PC-9 (cell line): ENCODE results near the gene GLRX2. TPM values are rescaled to one million over a fixed set of nuclear protein-coding genes. Genes with fewer than 3 reads are reported as not detected.
"Not testable (repeated sequence)": the region's sequence is repeated elsewhere in the genome, so short reads cannot be mapped to it uniquely, and the experiment has no call there.

Experiments used
- BruUV-seq: library from RNA; stranded (reverse); fragments of 400-500 nt; replicated peaks from 2 replicates; lab custom pipeline; 2021; lab: Mats Ljungman, UMichigan
- CTCF ChIA-PET: fragments of 300-600 bp; sonication (Branson Sonifier 250); formaldehyde crosslinking; loops from one replicate; lab custom pipeline; 2022; ENCODE audit warnings: antibody characterized with exemption; lab: Charles Lee
- POLR2A ChIA-PET: fragments of 300-600 bp; sonication (Branson Sonifier 250); formaldehyde crosslinking; loops from one replicate; lab custom pipeline; 2022; ENCODE audit warnings: antibody characterized with exemption; ENCODE audit not compliant: unreplicated experiment; lab: Charles Lee
- DNase-seq, 2 experiments: peaks; one replicate each; pipeline versions ENCODE4 v3.0.0 to v3.0.0-alpha.2; 2015 to 2022; ENCODE audit warnings: mixed read lengths in 1 of 2
- H2AFZ ChIP-seq: fragments of 200-600 bp; sonication (generic); 2 replicates; pipeline ENCODE4 v1.8.1; 2017; ENCODE audit warnings: antibody characterized with exemption
- H3F3A ChIP-seq: fragments of 200-600 bp; sonication (generic); 2 replicates; pipeline ENCODE4 v1.8.1; 2017; ENCODE audit warnings: antibody characterized with exemption, mild to moderate bottlenecking, low read depth; ENCODE audit not compliant: insufficient read depth
- H3K27ac ChIP-seq: fragments of 200-600 bp; sonication (generic); 2 replicates; pipeline ENCODE4 v1.6.1; 2016; ENCODE audit warnings: mixed run types
- H3K27me3 ChIP-seq: fragments of 200-600 bp; sonication (generic); 2 replicates; pipeline ENCODE4 v1.6.1; 2016; ENCODE audit warnings: low read depth, mixed run types; ENCODE audit not compliant: insufficient read depth
- H3K36me3 ChIP-seq: fragments of 200-600 bp; sonication (generic); 2 replicates; pipeline ENCODE4 v1.6.1; 2016; ENCODE audit warnings: low read depth, mixed run types
- H3K4me1 ChIP-seq: fragments of 200-600 bp; sonication (generic); replicated peaks from 2 replicates; pipeline ENCODE4 v1.6.1; 2016; ENCODE audit warnings: mixed run types; ENCODE audit not compliant: insufficient read depth
- H3K4me2 ChIP-seq: fragments of 200-600 bp; sonication (generic); 2 replicates; pipeline ENCODE4 v1.6.1; 2017; ENCODE audit warnings: mixed run types
- H3K4me3 ChIP-seq: fragments of 200-600 bp; sonication (generic); 2 replicates; pipeline ENCODE4 v1.6.1; 2016; ENCODE audit warnings: mixed run types
- H3K79me2 ChIP-seq: fragments of 200-600 bp; sonication (generic); 2 replicates; pipeline ENCODE4 v1.6.1; 2017; ENCODE audit warnings: low read depth, mixed run types
- H3K9me2 ChIP-seq: fragments of 200-600 bp; sonication (generic); 2 replicates; pipeline ENCODE4 v1.8.1; 2017; ENCODE audit warnings: mild to moderate bottlenecking; ENCODE audit not compliant: insufficient read depth
- H3K9me3 ChIP-seq: fragments of 200-600 bp; sonication (generic); 2 replicates; pipeline ENCODE4 v1.8.1; 2016; ENCODE audit warnings: low read depth; ENCODE audit not compliant: insufficient read depth
- H4K20me1 ChIP-seq: fragments of 200-600 bp; sonication (generic); 2 replicates; pipeline ENCODE4 v1.8.1; 2017; ENCODE audit not compliant: insufficient read depth
- CTCF ChIP-seq: fragments of 200-600 bp; sonication (generic); conservative IDR thresholded peaks from 2 replicates; pipeline ENCODE4 v1.6.1; 2017; ENCODE audit warnings: mixed run types, antibody characterized with exemption, mild to moderate bottlenecking, moderate library complexity
- EZH2 ChIP-seq: fragments of 200-600 bp; sonication (generic); IDR thresholded peaks from 2 replicates; pipeline ENCODE4 v1.8.0; 2017; ENCODE audit warnings: antibody characterized with exemption, low read depth
- intact Hi-C: fragments of 100-400 bp; cut with micrococcal nuclease; formaldehyde crosslinking; loops from one replicate; pipeline ENCODE4 v1.10.0; 2022; ENCODE audit not compliant: unreplicated experiment
- total RNA-seq: library from RNA; stranded (reverse); gene quantifications from 2 replicates; pipeline ENCODE4 v1.2.3, GENCODE V29; 2021

The GLRX2 gene
- total RNA-seq, 1 experiment from 2014 or later: 16.7 TPM

- H4K20me1 ChIP-seq: peaks cover 16% of the 10 kb centered on the region; the same call in 1 of the 2 replicates
- H3K4me1 ChIP-seq: peaks cover 22% of the 10 kb centered on the region
- H3K4me3 ChIP-seq: peak overlapping the region; percentile 100; the same call in 1 of the 2 replicates
- CTCF ChIA-PET: interaction anchor here (0.6 kb wide), 1 partner anchor 1013 kb away, joined by 10 read pairs; no protein-coding TSS in a partner anchor
- no peak for DNase-seq
- no peaks in the 10 kb centered on the region for H3K9me2 ChIP-seq
- H3F3A ChIP-seq: peaks cover 14% of the 10 kb centered on the region
- H3K4me2 ChIP-seq: peak overlapping the region; percentile 89
- no peaks in the 10 kb centered on the region for H3K9me3 ChIP-seq
- H3K27ac ChIP-seq: no peak overlapping the region
- no peak for TF ChIP-seq EZH2
- TF ChIP-seq CTCF: no peak
- TSS peak; percentile 93 for BruUV-seq
- intact Hi-C loops: loop anchor here (1.0 kb wide), 3 partner anchors 15 to 646 kb away; partner anchors contain the start of genes GLRX2, RO60 and UCHL5
- no peaks in the 10 kb centered on the region for H3K27me3 ChIP-seq
- peaks cover 34% of the 10 kb centered on the region for H3K79me2 ChIP-seq
- no peaks in the 10 kb centered on the region; the same call in 1 of the 2 replicates for H3K36me3 ChIP-seq
- no peak overlapping the region for H2AFZ ChIP-seq
- POLR2A ChIA-PET: no interaction called here
Observed at GRCh38 chr1:193120604-193121166, 15.5 kb upstream of the GLRX2 start.

DNA sequence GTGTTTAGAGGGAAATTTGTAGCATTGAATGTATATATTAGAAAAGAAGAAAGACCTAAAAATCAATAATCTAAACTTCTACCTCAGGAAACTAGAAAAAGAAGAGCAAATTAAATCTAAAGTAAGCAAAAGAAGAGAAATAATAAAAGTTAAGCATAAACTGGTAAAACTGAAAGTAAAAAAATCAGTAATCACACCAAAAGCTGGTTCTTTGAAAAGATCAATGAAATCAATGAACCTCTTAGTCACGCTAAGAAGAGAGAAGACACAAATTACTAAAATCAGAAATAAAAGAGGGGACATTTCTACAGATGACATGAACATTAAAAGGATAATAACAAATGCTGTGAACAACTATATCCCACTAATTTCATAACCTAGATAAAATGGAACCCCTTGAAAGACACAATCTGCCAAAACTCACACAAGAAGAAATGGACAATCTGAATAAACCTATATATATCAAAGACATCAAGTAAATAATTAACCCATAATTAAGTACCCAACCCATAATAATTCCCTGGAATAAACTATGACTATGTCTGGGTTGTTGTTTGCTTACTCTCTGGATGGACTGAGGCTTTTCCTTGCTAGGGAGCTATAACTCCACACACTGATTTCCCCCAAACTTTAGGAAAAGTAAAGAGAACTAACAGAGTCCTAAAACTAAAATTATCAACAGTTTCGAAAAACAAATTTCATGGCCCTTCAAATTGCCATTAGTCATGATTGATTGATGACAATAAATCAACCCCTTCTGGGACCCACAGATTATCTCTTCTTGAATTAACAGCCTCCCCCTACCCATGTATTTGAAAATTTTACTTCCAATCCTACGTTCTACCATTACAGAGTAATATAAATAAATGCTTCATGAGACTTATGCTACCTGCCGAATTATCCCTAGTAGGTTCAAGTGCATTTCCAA lies 13.9 kb upstream of the GLRX2 start:
- Histone ChIP-seq H3K4me1 (peaks cover 27% of the 10 kb centered on the region), H3F3A (peaks cover 18% of the 10 kb centered on the region), H3K27me3 (no peaks in the 10 kb centered on the region), H4K20me1 (peaks cover 9% of the 10 kb centered on the region; the same call in 1 of the 2 replicates), H3K36me3 (no peaks in the 10 kb centered on the region), H3K27ac (no peak overlapping the region), H3K4me2 (no peak overlapping the region), H3K79me2 (peaks cover 19% of the 10 kb centered on the region), H3K4me3 (no peak overlapping the region), H2AFZ (no peak overlapping the region), H3K9me3 (no peaks in the 10 kb centered on the region), H3K9me2 (no peaks in the 10 kb centered on the region)
- POLR2A ChIA-PET: no interaction called here
- CTCF ChIA-PET: no interaction called here
- TF ChIP-seq CTCF: no peak
- TF ChIP-seq EZH2: no peak
- DNase-seq: no peak
- intact Hi-C loops: no loop called here
- no TSS peak for BruUV-seq

DNA sequence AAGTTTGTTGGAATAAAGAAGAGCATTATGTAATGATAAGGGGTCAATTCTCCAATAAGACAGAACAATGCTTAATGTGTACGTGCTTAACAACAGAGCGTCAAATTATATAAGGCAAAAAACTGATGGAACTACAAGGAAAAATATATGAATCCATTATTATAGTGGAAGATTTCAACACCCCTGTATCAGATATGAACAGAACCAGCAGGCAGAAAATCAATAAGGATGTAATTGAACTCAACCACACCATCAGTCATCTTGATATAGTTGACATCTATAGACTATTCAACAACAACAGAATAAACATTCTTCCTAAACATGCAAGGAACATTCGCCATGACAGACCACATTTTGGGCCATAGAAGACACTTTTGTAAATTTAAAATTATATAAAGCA lies 13.0 kb upstream of the GLRX2 start:
- 0 out of 2 replicates have a peak, but pooled peaks cover under 1% of the 10 kb centered on the region for H4K20me1 ChIP-seq
- no peak overlapping the region for H2AFZ ChIP-seq
- no peaks in the 10 kb centered on the region for H3K9me2 ChIP-seq
- no TSS peak for BruUV-seq
- no peak overlapping the region for H3K4me3 ChIP-seq
- intact Hi-C loops: no loop called here
- no peak for TF ChIP-seq CTCF
- TF ChIP-seq EZH2: no peak
- no peaks in the 10 kb centered on the region for H3K27me3 ChIP-seq
- H3K4me1 ChIP-seq: peaks cover 19% of the 10 kb centered on the region
- ChIA-PET CTCF (no interaction called here), POLR2A (no interaction called here)
- H3F3A ChIP-seq: peaks cover 18% of the 10 kb centered on the region
- peaks cover 10% of the 10 kb centered on the region for H3K79me2 ChIP-seq
- DNase-seq: no peak
- H3K36me3 ChIP-seq: no peaks in the 10 kb centered on the region
- no peaks in the 10 kb centered on the region for H3K9me3 ChIP-seq
- H3K4me2 ChIP-seq: no peak overlapping the region
- no peak overlapping the region for H3K27ac ChIP-seq

DNA sequence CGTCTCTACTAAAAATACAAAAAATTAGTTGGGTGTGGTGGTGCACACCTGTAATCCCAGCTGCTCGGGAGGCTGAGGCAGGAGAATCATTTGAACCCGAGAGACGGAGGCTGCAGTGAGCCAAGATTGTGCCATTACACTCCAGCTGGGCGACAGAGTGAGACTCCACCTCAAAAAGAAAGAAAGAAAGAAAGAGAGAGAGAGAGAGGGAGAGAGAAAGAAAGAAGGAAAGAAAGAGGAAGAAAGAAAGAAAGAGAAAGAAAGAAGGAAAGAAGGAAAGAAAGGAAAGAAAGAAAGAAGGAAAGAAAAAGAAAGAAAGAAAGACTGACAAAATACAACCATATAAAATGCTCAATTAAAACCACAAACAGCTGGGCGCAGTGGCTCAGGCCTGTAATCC lies 12.0 kb upstream of the GLRX2 start:
- Histone ChIP-seq H3F3A (peaks cover 14% of the 10 kb centered on the region), H3K4me1 (peaks cover 22% of the 10 kb centered on the region)
- H3K4me3 ChIP-seq, CTCF ChIA-PET, intact Hi-C loops, BruUV-seq, H2AFZ ChIP-seq, H3K79me2 ChIP-seq, H3K9me3 ChIP-seq, H3K27ac ChIP-seq, H3K27me3 ChIP-seq, DNase-seq, H3K9me2 ChIP-seq, H4K20me1 ChIP-seq, H3K4me2 ChIP-seq, POLR2A ChIA-PET, H3K36me3 ChIP-seq: not testable (repeated sequence)
